Measurements from ENCODE around the gene PEX7. TPM values are rescaled to one million over a fixed set of nuclear protein-coding genes. Genes with fewer than 3 reads are reported as not detected.
A peak's percentile ranks its signal among the peaks of the same experiment; 100 is the strongest.
"Not testable (repeated sequence)": the region's sequence is repeated elsewhere in the genome, so short reads cannot be mapped to it uniquely, and the experiment has no call there.

Gene PEX7
- total and polyA plus RNA-seq, 12 donors = 4.8 to 43.3 (median 23.8) TPM

DNA sequence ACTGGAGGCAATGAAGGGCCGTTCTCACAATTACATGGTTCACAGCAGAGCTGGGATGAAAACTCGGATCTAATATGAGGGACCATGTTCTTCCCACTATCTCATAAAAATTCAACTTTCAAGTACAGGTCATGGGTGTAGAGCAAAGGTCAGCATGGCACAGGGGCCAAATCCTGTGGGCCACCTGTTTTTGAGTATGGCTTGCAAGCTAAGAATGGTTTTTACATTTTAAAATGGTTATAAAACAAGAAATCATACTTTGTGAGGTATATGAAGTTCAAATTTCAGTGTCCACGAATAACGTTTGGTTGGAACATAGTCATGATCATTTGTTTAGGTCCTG, 34.7 kb upstream of the PEX7 start:
- H3K9me3 ChIP-seq (replicated peaks in 1 of 3) = no peaks in the 10 kb centered on the region
- no peaks in the 10 kb centered on the region for H3K27me3 ChIP-seq
- no peak for TF ChIP-seq POLR2A (IDR thresholded peaks at IDR 0.05)
- TF ChIP-seq, protein P1, sequence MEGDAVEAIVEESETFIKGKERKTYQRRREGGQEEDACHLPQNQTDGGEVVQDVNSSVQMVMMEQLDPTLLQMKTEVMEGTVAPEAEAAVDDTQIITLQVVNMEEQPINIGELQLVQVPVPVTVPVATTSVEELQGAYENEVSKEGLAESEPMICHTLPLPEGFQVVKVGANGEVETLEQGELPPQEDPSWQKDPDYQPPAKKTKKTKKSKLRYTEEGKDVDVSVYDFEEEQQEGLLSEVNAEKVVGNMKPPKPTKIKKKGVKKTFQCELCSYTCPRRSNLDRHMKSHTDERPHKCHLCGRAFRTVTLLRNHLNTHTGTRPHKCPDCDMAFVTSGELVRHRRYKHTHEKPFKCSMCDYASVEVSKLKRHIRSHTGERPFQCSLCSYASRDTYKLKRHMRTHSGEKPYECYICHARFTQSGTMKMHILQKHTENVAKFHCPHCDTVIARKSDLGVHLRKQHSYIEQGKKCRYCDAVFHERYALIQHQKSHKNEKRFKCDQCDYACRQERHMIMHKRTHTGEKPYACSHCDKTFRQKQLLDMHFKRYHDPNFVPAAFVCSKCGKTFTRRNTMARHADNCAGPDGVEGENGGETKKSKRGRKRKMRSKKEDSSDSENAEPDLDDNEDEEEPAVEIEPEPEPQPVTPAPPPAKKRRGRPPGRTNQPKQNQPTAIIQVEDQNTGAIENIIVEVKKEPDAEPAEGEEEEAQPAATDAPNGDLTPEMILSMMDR (IDR thresholded peaks at IDR 0.05) = no peak
- peak overlapping the region; percentile 8 to 97 (median 83) for H3K27ac ChIP-seq
- peaks cover 0 to 4% of the 10 kb centered on the region in 2 donors for H3K36me3 ChIP-seq (replicated peaks in 1 of 2)
- intact Hi-C loops (cut with DNase I) = no loop called here
- H3K4me3 ChIP-seq = peak overlapping the region in 2 of 4 donors; percentile 5 to 74
- 38 to 44% (median 40%) methylated on average over 4 of the region's 4 CpGs for WGBS, 4 donors
- no peak for DNase-seq
- peaks cover 50 to 67% of the 10 kb centered on the region in 2 donors for H3K4me1 ChIP-seq (replicated peaks in 1 of 2)

DNA sequence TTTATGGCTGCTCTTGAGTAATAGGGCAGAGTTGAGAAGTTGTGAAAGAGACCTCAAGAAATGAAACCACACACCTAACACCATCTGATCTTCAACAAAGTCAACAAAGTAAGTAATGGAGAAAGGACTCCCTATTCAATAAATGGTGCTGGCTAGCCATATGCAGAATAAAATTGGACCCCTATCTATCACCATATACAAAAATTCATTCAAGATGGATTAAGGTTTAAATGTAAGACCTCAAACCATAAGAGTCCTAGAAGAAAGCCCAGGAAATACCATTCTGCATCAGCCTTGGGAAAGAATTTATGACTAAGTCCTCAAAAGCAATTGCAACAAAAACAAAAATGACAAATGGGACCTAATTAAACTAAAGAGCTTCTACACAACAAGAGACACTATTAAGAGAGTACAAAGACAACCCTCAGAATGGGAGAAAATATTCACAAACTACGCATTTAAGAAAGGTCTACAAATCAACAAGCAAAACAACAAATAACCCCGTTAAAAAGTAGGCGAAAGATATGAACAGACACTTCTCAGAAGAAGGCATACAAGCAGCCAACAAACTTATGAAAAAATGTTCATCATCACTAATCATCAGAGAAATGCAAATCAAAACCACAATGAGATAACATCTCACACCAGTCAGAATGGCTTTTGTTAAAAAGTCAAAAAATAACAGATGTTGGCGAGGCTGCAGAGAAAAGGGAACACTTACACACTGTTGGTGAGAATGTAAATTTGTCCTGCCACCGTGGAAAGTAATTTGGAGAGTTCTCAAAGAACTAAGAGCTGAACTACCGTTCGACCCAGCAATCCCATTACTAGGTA, 34.1 kb upstream of the PEX7 start:
- 31 to 40% (median 35%) methylated on average over 7 of the region's 7 CpGs for WGBS, 4 donors
- H3K4me1 ChIP-seq (replicated peaks in 1 of 2) = peaks cover 47 to 63% of the 10 kb centered on the region in 2 donors
- TF ChIP-seq, protein P1 (IDR thresholded peaks at IDR 0.05) = no peak
- TF ChIP-seq POLR2A (IDR thresholded peaks at IDR 0.05) = peak in 1 of 2 donors; percentile 36
- peak overlapping the region; percentile 8 to 97 (median 97) for H3K27ac ChIP-seq
- no peak for DNase-seq
- intact Hi-C loops (cut with DNase I) = no loop called here
- peaks cover 0 to 4% of the 10 kb centered on the region in 2 donors for H3K36me3 ChIP-seq (replicated peaks in 1 of 2)
- H3K4me3 ChIP-seq = peak overlapping the region in 2 of 4 donors; percentile 5 to 74
- H3K27me3 ChIP-seq = no peaks in the 10 kb centered on the region
- no peaks in the 10 kb centered on the region for H3K9me3 ChIP-seq (replicated peaks in 1 of 3)

- H3K27me3 ChIP-seq; H3K36me3 ChIP-seq (replicated peaks in 1 of 2); intact Hi-C loops (cut with DNase I); DNase-seq; H3K9me3 ChIP-seq (replicated peaks in 1 of 3): not testable (repeated sequence)
- H3K4me3 ChIP-seq = peak overlapping the region in 2 of 4 donors; percentile 74 to 96
- H3K27ac ChIP-seq = peak overlapping the region; percentile 8 to 97 (median 97)
- 33 to 47% (median 42%) methylated on average over 3 of the region's 3 CpGs for WGBS, 4 donors
- H3K4me1 ChIP-seq (replicated peaks in 1 of 2) = peaks cover 39 to 57% of the 10 kb centered on the region in 2 donors
Observed at GRCh38 chr6:136789440-136789839, 33.0 kb upstream of the PEX7 start.

- H3K9me3 ChIP-seq (replicated peaks in 1 of 3) = no peaks in the 10 kb centered on the region
- TF ChIP-seq POLR2A (IDR thresholded peaks at IDR 0.05) = no peak
- TF ChIP-seq, protein P1 (IDR thresholded peaks at IDR 0.05) = no peak
- no peaks in the 10 kb centered on the region for H3K36me3 ChIP-seq (replicated peaks in 1 of 2)
- no peaks in the 10 kb centered on the region for H3K27me3 ChIP-seq
- H3K4me3 ChIP-seq = peak overlapping the region; percentile 54 to 96 (median 82)
- WGBS, 4 donors = 6 to 14% (median 8%) methylated on average over 7 of the region's 7 CpGs
- peak overlapping the region; percentile 65 to 97 (median 97) for H3K27ac ChIP-seq
- H3K4me1 ChIP-seq (replicated peaks in 1 of 2) = peaks cover 29 to 45% of the 10 kb centered on the region in 2 donors
- intact Hi-C loops (cut with DNase I) = no loop called here
- no peak for DNase-seq
Observed at GRCh38 chr6:136790411-136791295, 31.7 kb upstream of the PEX7 start.

Data from adrenal gland (tissue), 12 donors.